HG03575 (cell line): ENCODE results near the gene ANXA3.
"Not testable (repeated sequence)": the region's sequence is repeated elsewhere in the genome, so short reads cannot be mapped to it uniquely, and the experiment has no call there.

Experiments
- ATAC-seq: cut with Tn5 transposase; IDR thresholded peaks from one replicate; pipeline ENCODE4 v1.9.1; 2021; ENCODE audit not compliant: unreplicated experiment, insufficient number of reproducible peaks, low FRiP score; ENCODE audit errors: extremely low read depth

The ANXA3 gene

DNA sequence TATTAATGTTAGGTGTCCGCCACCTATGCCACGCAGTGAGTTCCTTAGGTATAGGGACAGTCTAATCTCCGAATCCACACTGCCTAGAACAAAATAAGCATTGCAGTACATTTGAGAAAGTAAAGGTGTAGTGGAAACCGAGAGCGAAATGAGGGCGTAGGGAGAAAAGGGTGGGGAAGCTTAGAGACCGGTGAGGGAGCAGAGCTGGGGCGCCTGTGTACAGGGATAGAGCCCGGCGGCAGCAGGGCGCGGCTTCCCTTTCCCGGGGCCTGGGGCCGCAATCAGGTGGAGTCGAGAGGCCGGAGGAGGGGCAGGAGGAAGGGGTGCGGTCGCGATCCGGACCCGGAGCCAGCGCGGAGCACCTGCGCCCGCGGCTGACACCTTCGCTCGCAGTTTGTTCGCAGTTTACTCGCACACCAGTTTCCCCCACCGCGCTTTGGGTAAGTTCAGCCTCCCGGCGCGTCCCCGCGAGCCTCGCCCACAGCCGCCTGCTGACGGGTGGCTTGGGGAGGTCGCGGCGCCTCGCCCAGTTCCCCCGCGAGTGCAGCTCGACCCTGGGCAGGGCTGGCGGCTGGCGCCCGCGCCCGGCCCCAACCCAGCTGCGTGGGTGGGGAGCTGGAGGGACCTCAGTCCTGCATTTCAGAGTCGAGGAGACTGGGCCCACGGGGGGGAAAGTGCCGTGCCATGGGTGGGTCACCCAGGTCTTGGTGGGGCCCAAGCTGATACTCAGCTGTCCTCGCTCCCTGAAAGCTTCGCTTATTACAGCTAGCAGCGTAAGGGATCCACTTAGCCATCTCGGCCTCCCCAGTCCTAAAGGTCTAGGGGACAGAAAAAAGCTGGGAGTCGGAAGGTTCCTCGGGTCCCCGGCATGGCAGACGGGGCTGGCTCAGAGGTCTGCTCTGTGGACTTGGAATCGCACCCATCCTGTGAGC, at the start of gene ANXA3:
ANXA3 (plus strand) TSS at position 351 of the 932 bp plus-strand sequence. CDS start 2,704 bp downstream, outside the sequence.
- ATAC-seq, result no peak

DNA sequence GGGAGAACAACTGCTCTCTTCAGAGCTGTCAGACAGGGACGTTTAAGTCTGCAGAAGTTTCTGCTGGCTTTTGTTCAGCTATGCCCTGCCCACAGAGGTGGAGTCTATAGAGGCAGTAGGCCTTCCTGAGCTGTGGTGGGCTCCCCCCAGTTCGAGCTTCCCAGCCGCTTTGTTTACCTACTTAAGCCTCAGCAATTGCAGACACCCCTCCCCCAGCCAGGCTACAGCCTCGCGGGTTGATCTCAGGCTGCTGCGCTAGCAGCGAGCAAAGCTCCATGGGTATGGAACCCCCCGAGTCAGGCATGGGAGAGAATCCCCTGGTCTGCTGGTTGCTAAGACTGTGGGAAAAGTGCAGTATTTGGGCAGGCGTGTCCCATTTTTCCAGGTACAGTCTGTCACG, 45.3 kb upstream of the ANXA3 start:
- ATAC-seq, result not testable (repeated sequence)

- ATAC-seq, result no peak
Measured at GRCh38 chr4:78509043-78509442, 42.5 kb upstream of the ANXA3 start.

DNA sequence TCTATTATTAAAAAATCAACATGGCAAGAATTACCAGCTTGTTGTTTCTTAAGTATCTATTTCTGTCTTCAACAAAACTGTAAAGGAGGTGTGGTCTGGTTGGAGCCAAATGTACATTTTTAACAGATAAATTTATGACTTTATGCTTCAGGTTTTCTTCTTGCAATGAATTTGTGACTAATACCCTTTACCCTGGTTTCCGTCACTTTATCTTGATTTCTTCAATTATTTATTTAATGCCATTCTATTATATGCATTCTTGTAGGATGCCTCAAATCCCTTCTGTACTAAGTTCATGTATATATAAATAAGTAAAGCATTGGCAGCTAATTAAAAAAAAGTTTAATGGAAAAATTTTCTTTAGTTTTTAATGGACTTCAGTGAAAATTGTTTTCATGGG, 41.5 kb upstream of the ANXA3 start:
- no peak for ATAC-seq

DNA sequence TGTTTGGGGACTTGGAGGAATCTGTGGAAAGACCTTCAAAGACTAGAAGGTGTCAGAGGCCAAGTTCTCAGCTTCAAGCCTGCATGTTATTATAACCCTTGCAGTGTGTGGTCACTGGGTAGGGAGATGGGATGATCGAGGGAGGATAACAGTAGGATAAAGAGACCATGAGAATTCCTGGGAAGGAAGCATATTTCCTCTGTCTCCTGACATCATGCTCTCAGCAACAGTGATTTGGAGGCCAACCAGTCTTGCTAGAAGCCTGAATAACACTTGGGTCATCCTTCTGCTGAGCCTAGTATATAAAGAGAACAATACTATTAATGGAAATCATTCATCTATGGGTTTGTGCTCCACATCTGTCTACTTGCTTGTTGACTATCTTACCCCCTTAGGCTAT, 40.9 kb upstream of the ANXA3 start:
- no peak for ATAC-seq

DNA sequence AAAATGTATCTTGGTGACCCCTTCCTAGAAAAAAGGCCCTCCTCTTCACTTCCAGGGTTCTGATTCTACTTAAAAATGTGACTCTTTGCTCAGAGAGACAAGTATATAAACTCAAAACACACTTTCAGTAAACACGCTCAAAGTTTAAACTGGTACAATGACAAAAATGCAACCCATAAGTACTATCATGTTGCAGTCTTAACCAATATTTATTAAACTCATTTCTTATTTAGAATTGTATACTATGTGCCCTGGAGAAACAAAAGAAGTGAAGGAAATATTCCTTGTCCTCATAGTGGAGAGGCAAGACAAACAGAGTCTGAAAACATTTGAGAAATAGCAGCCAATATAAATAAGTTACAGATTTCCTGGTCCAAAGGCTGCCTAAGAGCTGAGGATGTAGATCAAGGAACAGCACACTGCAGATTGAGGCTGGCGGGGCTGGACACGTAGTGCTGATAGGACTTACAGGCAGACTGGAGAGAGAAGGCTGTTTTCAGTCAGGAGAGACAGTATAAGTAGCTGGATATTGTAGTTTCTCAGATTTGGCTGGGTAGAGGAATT, 39.1 kb upstream of the ANXA3 start:
- ATAC-seq, result no peak

DNA sequence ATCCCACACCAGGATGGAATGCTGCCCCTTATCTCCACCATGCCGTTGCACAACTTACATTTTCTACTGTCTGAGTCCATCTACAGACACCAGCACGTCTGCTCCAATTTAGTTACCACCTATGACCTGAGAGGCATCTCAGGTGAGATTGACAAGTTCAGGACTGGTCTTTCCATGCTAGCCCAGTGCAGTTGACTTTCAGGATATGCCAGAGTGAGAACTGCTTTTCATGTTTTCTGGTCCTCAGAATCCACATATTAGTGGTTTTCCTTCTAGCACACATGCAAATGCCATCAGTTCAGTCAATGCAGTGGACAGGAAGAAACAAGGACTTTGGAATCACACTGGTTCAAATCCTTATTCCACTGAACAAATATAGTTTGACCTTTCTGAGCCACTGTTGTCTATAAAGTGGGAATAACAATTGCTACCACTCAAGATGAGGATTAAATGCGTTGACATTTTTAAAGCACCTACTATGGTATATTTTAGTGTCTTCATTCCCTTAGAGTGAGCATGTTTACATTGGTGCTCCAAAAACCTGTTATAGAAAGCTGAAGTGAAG, 38.1 kb upstream of the ANXA3 start:
- ATAC-seq, result no peak

DNA sequence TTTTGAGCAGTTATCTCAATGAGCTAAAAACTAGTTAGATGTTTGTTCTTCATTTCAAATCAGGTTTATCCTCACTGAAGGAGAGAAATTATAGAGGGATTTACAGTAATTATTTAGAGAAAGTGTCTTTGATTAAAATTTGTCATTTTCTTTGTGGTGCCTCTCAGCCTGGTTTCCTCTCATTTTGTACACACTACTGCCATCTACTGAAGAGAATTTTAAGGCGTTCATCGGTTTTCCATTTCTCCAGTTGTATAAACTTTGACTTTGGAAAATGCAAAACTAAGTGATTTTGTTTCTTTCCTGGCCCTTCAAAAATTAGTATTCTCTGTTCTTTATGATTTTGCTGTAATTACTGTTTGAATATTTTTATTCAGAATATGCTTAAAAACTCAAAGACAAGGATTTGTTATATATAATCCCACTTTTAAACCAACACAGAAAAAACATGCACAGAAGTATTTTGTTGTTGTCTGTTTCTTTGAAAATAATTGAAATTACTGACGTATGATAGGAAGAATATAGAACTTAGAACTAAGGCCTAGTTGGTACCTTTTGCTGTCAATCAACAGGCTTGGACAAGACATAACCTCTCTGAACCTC, 34.4 kb upstream of the ANXA3 start:
- ATAC-seq, result no peak

DNA sequence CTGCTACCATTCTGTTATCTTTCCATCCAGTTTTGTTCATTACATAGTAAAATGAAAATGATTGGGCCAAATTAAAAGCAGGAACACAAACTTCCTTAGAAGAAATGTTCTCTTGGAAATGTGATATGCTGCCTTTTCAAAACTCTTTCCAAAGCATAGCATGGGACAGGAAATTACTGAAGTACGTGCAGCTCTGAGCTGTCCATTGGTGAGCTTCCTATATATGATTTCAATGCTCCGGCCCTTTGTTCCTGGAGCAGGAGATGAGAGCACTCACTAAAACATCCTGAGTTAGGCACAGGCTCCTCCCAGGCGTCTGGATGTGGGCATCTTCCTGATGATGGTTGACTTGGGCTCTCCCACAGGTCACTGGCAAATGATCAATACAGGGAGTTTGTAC, 33.0 kb upstream of the ANXA3 start:
- ATAC-seq, result no peak

DNA sequence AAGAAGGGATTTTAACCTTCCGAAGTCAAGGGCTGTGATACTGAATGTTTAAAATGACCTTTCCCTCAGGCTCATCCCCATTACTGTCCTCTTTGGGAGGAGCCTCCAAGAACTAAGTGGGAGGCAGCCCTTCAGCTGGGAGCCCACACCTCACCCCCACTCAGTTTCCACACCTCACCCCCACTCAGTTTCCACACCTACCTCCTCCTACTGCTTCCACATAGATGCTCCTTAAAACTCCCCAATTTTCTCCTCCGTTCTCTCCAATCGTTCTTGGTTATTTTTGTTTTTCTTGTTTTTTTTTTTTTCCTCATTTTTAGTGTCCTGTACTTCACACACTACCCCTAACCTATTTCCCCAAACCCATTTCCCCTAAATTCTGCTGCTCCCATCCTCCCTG, 31.6 kb upstream of the ANXA3 start:
- ATAC-seq, result no peak

GRCh38 chr4:78520808-78521226, 30.8 kb upstream of the ANXA3 start:
- ATAC-seq, result no peak

DNA sequence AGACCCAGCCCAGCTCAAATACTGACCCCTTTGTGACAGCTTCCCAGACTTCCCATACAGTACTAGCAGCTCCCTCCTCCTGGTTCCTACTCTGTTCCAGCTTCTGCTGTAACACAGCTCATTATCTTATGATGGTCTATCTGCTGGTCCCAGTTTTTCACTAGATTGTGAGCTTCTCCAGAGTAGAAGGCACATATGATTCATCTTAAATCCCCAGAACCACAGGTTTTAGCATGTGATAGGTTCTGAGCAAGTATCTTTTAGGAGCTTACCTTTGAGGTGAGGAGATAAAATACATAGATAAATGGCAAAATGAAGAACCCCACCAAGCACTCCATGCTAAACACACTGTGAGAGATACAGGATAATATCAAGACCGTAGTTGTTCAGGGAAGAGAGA, 27.6 kb upstream of the ANXA3 start:
- no peak for ATAC-seq

DNA sequence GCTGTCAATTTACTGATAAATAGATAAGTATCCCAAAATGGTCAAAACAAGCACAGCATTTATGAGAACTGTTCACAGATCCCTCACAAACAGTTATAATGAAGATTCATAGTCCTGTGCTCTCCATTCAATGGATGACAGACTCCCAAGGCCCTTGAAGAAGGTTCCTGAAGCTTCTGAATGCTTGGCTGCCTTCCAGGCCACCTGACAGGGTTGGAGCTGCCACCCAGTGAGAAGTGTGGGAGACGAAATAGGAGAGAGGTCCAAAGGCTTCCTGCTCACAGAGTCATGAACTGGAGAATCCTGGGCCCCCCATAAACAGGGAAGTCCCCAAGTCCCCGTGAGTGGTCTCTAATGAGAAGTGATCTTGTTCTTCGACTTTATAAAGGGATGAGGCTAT, 26.0 kb upstream of the ANXA3 start:
- no peak for ATAC-seq

DNA sequence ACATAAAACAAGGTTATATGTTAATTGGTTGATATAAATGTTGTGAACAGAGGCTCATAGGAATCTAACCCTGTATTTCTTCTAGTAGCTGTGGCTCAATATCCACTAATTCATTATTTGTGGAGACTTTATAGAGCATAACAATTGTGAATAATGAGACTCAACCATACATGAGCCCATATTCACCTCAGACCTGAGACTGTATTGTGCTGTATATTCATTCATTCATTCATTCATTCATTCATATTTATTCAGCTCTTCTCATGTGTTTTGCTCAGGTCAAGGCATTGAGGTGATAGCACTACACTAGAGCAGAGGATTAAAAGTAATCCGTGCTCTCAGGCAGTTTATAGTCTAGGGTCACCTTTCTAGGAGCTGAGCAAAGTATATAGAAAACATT, 24.5 kb upstream of the ANXA3 start:
- ATAC-seq, result no peak

GRCh38 chr4:78527555-78527954, 24.0 kb upstream of the ANXA3 start:
- no peak for ATAC-seq

DNA sequence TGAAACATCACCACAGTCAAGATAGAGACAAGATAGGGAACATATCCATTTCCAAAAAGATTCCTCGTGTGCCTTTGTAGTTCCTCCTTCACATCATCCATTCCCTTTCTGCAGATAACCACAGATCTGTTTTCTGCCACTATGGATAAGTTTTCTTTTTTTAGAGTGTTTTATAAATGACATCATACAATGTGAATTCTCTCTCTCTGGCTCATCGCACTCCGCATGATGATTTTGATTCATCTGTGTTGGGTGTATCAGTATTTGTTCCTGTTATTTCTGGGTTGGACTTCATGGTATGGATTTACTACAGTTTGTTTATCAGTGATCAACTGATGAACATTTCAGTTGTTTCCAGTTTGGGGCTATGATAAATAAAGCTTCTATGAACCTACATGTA, 23.2 kb upstream of the ANXA3 start:
- ATAC-seq, result no peak

DNA sequence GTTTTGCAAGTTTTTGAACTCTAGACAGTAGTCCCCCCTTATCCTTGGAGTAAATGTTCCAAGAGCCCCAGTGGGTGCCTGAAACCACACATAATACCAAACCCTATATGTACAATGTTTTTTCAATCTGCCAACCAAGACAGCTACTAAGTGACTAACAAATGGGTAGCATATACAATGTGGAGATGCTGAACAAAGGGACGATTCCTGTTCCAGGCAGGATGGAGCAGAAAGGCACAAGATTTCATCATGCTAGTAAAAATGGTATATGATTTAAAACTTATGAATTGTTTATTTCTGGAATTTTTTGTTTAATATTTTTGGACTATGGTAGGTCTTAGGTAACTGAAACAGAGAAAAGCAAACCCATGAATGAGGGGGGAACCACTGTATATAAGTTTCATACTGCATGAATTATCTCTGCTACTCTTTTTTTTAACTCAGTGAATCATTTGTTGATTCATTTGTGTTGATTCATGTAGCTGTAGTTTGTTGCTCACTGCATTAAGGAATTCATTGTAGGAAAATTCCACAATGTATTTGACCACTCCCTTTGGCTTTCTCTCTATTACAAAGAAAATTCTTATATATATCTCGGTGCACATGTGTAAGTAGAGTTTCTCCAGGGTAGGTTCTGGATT, 21.9 kb upstream of the ANXA3 start:
- ATAC-seq, result no peak

GRCh38 chr4:78532046-78532445, 19.5 kb upstream of the ANXA3 start:
- ATAC-seq, result no peak

DNA sequence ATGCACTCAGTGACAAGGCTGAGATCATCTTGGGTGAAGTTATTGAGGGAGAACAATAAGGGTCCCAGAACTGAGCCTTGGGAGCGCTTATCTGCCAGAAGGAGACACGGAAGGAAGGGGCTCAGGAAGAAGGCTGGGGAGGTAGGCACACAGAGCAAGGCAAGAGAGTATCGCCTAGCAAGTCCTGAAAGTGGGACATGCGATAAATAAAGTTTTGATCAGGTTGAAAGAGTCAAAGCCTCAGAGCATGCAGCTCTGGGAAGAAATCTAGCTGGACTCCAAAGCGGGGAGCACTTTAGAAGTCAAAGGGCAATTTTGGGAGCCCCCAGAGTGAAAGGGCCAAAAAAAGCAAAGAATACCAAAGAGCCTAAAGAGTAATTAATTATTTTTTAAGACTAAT, 17.7 kb upstream of the ANXA3 start:
- no peak for ATAC-seq
